Loucy (cell line): ENCODE data around the gene GPRIN1.

Experiments
- H2AFZ ChIP-seq: fragments of 200-600 bp; sonication (generic); 2 replicates; pipeline ENCODE4 v1.6.0; 2016; ENCODE audit warnings: antibody characterized with exemption, mild to moderate bottlenecking, low read length, moderate library complexity
- H3F3A ChIP-seq: fragments of 200-600 bp; 2 replicates; pipeline ENCODE4 v1.6.0; 2016; ENCODE audit warnings: antibody characterized with exemption, low read depth, mild to moderate bottlenecking
- H3K27me3 ChIP-seq: fragments of 200-600 bp; sonication (generic); 2 replicates; pipeline ENCODE4 v1.6.1; 2014; ENCODE audit warnings: low read length, mild to moderate bottlenecking; ENCODE audit not compliant: insufficient read depth, poor library complexity, severe bottlenecking
- H3K36me3 ChIP-seq: fragments of 200-600 bp; sonication (generic); 2 replicates; pipeline ENCODE4 v1.6.1; 2016; ENCODE audit warnings: low read length; ENCODE audit not compliant: insufficient read depth
- H3K4me1 ChIP-seq: fragments of 200-600 bp; sonication (generic); 2 replicates; pipeline ENCODE4 v1.5.1; 2014; ENCODE audit warnings: low read length, mild to moderate bottlenecking; ENCODE audit not compliant: insufficient read depth, poor library complexity, severe bottlenecking
- H3K4me2 ChIP-seq: fragments of 200-600 bp; sonication (generic); 2 replicates; pipeline ENCODE4 v1.6.0; 2014; ENCODE audit warnings: antibody characterized with exemption, low read length, low read depth, mild to moderate bottlenecking; ENCODE audit not compliant: poor library complexity, severe bottlenecking
- H3K4me3 ChIP-seq: fragments of 200-600 bp; sonication (generic); 2 replicates; pipeline ENCODE4 v1.5.1; 2014; ENCODE audit warnings: low read length, mild to moderate bottlenecking, mixed read lengths; ENCODE audit not compliant: poor library complexity, severe bottlenecking
- H3K79me2 ChIP-seq: fragments of 200-600 bp; sonication (generic); 2 replicates; pipeline ENCODE4 v1.6.1; 2014; ENCODE audit warnings: low read length; ENCODE audit not compliant: insufficient read depth
- H3K9ac ChIP-seq: fragments of 200-600 bp; sonication (generic); 2 replicates; pipeline ENCODE4 v1.6.0; 2014; ENCODE audit warnings: mild to moderate bottlenecking, low read depth, low read length, moderate library complexity; ENCODE audit not compliant: poor library complexity, severe bottlenecking
- H3K9me2 ChIP-seq: fragments of 200-600 bp; sonication (generic); replicated peaks from 2 replicates; pipeline ENCODE4 v1.6.1; 2016; ENCODE audit warnings: low read depth, low read length, mixed read lengths
- H3K9me3 ChIP-seq: fragments of 200-600 bp; sonication (generic); 2 replicates; pipeline ENCODE4 v1.6.1; 2014; ENCODE audit warnings: mild to moderate bottlenecking, antibody characterized with exemption, low read length, low read depth; ENCODE audit not compliant: insufficient read depth
- H4K20me1 ChIP-seq: fragments of 200-600 bp; sonication (generic); 2 replicates; pipeline ENCODE4 v1.6.0; 2014; ENCODE audit warnings: antibody characterized with exemption, low read length, mild to moderate bottlenecking; ENCODE audit not compliant: insufficient read depth, poor library complexity, severe bottlenecking
- EZH2phosphoT487 ChIP-seq: fragments of 200-600 bp; IDR thresholded peaks from 2 replicates; pipeline ENCODE4 v1.6.1; 2018; ENCODE audit warnings: antibody characterized with exemption, mild to moderate bottlenecking, moderate library complexity, borderline replicate concordance
- TF ChIP-seq, protein P1 (sequence below): fragments of 200-600 bp; sonication (generic); conservative IDR thresholded peaks from 2 replicates; pipeline ENCODE4 v1.5.1; 2014; ENCODE audit warnings: mild to moderate bottlenecking, antibody characterized with exemption, low read length

Gene GPRIN1

DNA sequence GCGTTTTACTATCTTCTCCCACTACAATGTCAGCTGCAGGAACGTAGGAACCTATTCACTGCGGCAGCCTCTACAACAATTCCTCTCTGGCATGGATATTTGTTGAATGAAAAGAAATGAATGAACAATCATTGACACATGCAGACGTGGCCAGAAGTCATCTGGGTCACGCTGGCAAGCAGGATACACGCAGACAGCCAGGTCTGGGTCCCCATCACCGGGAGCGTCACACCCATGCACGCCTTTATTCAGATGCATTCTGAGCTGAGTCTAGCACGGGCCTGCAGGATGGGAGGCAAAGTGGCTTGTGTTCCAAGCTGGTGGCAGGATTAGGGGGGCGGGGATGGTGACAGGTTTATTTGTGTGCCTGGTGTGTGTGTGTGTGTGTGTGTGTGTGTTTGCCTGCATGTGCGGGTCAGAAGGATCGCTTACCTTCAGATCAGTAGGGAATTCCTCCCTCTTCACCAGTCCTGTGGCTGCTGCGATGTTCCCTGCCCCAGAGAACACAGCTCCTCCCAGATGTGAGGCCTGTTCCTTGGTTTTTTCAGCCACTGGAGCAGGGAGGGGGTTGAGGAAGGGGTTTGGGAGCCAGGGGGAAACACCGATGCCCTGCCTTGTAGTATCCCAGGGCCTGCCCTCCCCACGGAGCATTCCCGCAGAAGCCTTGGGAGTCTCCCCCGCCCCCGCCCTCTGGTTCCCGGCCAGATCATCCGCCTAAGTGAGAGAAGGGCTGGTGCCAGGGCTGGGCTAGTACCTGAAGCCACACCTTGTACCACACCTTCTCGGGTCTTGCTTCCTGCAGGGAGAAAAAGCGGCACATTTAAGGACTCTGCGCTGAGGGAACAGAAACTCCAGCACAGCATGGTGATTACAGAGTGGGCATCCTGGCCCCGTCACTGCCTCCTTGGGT, 16.3 kb upstream of the GPRIN1 start:
- no peaks in the 10 kb centered on the region for H3K4me1 ChIP-seq
- H3K9me2 ChIP-seq = no peaks in the 10 kb centered on the region
- H3K9ac ChIP-seq = no peak overlapping the region
- TF ChIP-seq EZH2phosphoT487 = no peak
- no peaks in the 10 kb centered on the region for H3K79me2 ChIP-seq
- H4K20me1 ChIP-seq = no peaks in the 10 kb centered on the region
- H2AFZ ChIP-seq = no peak overlapping the region
- H3K9me3 ChIP-seq = no peaks in the 10 kb centered on the region
- no peak overlapping the region for H3K4me2 ChIP-seq
- no peaks in the 10 kb centered on the region for H3K27me3 ChIP-seq
- H3K4me3 ChIP-seq = no peak overlapping the region
- H3F3A ChIP-seq = no peaks in the 10 kb centered on the region
- no peaks in the 10 kb centered on the region for H3K36me3 ChIP-seq

DNA sequence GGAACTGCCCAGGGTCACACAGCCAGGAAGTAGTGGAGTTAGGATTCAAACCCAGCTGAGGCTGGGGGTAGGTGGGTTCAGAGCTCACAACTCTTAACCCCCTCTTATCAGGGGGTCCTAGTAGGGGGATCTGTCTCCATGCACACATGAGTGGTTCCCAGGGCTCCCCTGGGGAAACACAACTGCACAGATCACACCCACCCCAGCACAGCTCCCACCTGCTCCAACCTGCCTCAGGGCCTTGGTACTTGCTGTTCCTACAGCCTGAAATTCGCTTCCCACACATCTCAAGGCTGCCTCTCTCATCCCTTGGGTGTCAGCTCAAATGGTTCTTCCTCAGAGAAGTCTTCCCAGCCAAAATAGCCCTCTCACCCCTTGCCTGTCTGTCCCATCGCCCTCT, 15.6 kb upstream of the GPRIN1 start:
- H3K36me3 ChIP-seq = no peaks in the 10 kb centered on the region

DNA sequence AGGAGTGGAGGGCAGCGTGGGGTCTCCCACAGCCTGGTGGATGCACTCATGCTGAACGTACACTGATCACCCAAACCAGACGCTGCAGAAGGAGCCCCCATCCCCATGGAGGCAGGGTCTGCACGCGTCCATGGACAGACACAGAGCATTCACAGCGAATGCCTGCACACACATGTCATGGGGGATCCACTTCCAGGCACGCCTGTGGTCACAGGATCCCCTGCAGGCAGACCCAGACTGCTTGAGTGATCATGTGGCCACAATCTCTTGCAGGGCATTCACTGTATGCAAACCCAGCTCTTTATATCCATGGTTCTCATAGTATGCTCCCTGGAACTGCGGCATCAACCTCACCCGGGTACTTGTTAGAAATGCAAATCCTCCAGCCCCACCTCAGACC, 15.0 kb upstream of the GPRIN1 start:
- Histone ChIP-seq H3K27me3 (no peaks in the 10 kb centered on the region), H2AFZ (no peak overlapping the region), H3K79me2 (no peaks in the 10 kb centered on the region)

More for the DNA sequence above, 15.6 kb upstream of the GPRIN1 start:
- Histone ChIP-seq H2AFZ (no peak overlapping the region), H3K9me2 (no peaks in the 10 kb centered on the region), H4K20me1 (no peaks in the 10 kb centered on the region), H3K4me3 (no peak overlapping the region), H3F3A (no peaks in the 10 kb centered on the region), H3K4me2 (no peak overlapping the region), H3K79me2 (no peaks in the 10 kb centered on the region), H3K9ac (no peak overlapping the region), H3K4me1 (no peaks in the 10 kb centered on the region), H3K9me3 (no peaks in the 10 kb centered on the region), H3K27me3 (no peaks in the 10 kb centered on the region)
- TF ChIP-seq, protein P1, sequence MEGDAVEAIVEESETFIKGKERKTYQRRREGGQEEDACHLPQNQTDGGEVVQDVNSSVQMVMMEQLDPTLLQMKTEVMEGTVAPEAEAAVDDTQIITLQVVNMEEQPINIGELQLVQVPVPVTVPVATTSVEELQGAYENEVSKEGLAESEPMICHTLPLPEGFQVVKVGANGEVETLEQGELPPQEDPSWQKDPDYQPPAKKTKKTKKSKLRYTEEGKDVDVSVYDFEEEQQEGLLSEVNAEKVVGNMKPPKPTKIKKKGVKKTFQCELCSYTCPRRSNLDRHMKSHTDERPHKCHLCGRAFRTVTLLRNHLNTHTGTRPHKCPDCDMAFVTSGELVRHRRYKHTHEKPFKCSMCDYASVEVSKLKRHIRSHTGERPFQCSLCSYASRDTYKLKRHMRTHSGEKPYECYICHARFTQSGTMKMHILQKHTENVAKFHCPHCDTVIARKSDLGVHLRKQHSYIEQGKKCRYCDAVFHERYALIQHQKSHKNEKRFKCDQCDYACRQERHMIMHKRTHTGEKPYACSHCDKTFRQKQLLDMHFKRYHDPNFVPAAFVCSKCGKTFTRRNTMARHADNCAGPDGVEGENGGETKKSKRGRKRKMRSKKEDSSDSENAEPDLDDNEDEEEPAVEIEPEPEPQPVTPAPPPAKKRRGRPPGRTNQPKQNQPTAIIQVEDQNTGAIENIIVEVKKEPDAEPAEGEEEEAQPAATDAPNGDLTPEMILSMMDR = no peak
- no peak for TF ChIP-seq EZH2phosphoT487

More for the DNA sequence above, 15.0 kb upstream of the GPRIN1 start:
- Histone ChIP-seq H3K9me3 (no peaks in the 10 kb centered on the region), H4K20me1 (no peaks in the 10 kb centered on the region), H3K4me1 (no peaks in the 10 kb centered on the region), H3K4me3 (no peak overlapping the region), H3K4me2 (no peak overlapping the region), H3K36me3 (no peaks in the 10 kb centered on the region), H3K9ac (no peak overlapping the region), H3F3A (no peaks in the 10 kb centered on the region), H3K9me2 (no peaks in the 10 kb centered on the region)
- TF ChIP-seq, protein P1 = no peak
- TF ChIP-seq EZH2phosphoT487 = no peak
